Smooth muscle cell (in vitro differentiated cells): ENCODE results near the gene NTM. TPM values are rescaled to one million over a fixed set of nuclear protein-coding genes. Genes with fewer than 3 reads are reported as not detected.

Experiments used
- DNase-seq: peaks from one replicate; lab custom pipeline; 2025; ENCODE audit not compliant: unreplicated experiment; lab: John Stamatoyannopoulos, UW
- H2AFZ ChIP-seq: fragments of 200-600 bp; sonication (generic); 2 replicates; pipeline ENCODE4 v1.6.0; 2016; ENCODE audit warnings: antibody characterized with exemption, low read depth, mild to moderate bottlenecking
- H3F3A ChIP-seq: fragments of 200-600 bp; sonication (generic); 2 replicates; pipeline ENCODE4 v1.6.0; 2017; ENCODE audit warnings: antibody characterized with exemption, low read depth
- H3K27ac ChIP-seq: fragments of 200-600 bp; sonication (generic); 2 replicates; pipeline ENCODE4 v1.5.1; 2016; ENCODE audit warnings: low read depth, mild to moderate bottlenecking
- H3K27me3 ChIP-seq: fragments of 200-600 bp; sonication (generic); 2 replicates; pipeline ENCODE4 v1.6.1; 2016; ENCODE audit warnings: low read depth, mild to moderate bottlenecking
- H3K36me3 ChIP-seq: fragments of 200-600 bp; sonication (generic); 2 replicates; pipeline ENCODE4 v1.5.1; 2016; ENCODE audit warnings: low read depth
- H3K4me1 ChIP-seq: fragments of 200-600 bp; sonication (generic); 2 replicates; pipeline ENCODE4 v1.5.1; 2016; ENCODE audit warnings: low read depth
- H3K4me2 ChIP-seq: fragments of 200-600 bp; sonication (generic); 2 replicates; pipeline ENCODE4 v1.6.0; 2016; ENCODE audit warnings: mild to moderate bottlenecking
- H3K4me3 ChIP-seq: fragments of 200-600 bp; sonication (generic); 2 replicates; pipeline ENCODE4 v1.5.1; 2016; ENCODE audit warnings: mild to moderate bottlenecking
- H3K79me2 ChIP-seq: fragments of 200-600 bp; sonication (generic); 2 replicates; pipeline ENCODE4 v1.6.0; 2016; ENCODE audit warnings: low read depth, mild to moderate bottlenecking
- H3K9ac ChIP-seq: fragments of 200-600 bp; sonication (generic); 2 replicates; pipeline ENCODE4 v1.6.0; 2016; ENCODE audit warnings: low read depth
- H3K9me3 ChIP-seq: fragments of 200-600 bp; sonication (generic); replicated peaks from 2 replicates; pipeline ENCODE4 v1.5.1; 2016; ENCODE audit warnings: low read depth
- H4K20me1 ChIP-seq: fragments of 200-600 bp; sonication (generic); 2 replicates; pipeline ENCODE4 v1.6.0; 2016; ENCODE audit warnings: low read depth
- WGBS: methylation state at CpG from one replicate; pipeline ENCODE4 v1.1.7; 2016; ENCODE audit warnings: low lambda C conversion rate; 5-methylcytosine and 5-hydroxymethylcytosine counted together
- polyA plus RNA-seq: library from polyadenylated mRNA; unstranded; fragments of >200 nt; fragmentation: Nextera tagmentation; extraction: Ambion mirVana; gene quantifications from 2 replicates; pipeline ENCODE4 v1.2.1, GENCODE V29; 2016
- total RNA-seq: library from RNA; depleted of rRNA; stranded (reverse); fragments of >200 nt; gene quantifications from 2 replicates; pipeline ENCODE4 v1.2.3, GENCODE V29; 2014
- TF ChIP-seq, protein P1 (sequence below): fragments of 200-600 bp; sonication (generic); IDR thresholded peaks from 2 replicates; pipeline ENCODE4 v1.5.1; 2017; ENCODE audit warnings: borderline replicate concordance, mild to moderate bottlenecking, antibody characterized with exemption; ENCODE audit not compliant: insufficient read depth, poor library complexity, severe bottlenecking

NTM gene
- total and polyA plus RNA-seq, 2 experiments from 2014 or later: 68.9 to 123 TPM

DNA sequence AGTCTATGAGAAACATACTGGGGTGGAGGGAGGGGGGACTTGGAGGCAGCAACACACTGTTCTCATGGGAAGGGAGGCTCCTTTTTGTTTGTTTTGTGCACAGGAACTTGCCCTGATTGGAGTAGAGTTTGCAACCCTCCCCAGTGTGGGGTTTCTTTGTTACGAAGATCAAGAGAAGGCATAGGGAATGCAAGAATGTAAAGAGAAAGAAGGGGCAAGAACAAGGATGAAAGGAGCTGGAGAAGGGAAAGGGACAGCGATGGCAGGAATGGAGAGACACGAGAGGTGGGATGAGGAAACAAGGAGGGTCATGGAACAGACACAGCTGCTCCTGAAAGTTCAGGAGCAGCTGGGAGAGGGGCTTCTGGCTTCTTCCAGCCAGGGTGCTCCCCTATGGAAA is 611.7 kb downstream of the NTM start:
- 48% methylated on average over 3 of the region's 3 CpGs for WGBS
- Histone ChIP-seq H3K9me3 (no peaks in the 10 kb centered on the region), H4K20me1 (no peaks in the 10 kb centered on the region), H2AFZ (no peak overlapping the region), H3K4me1 (peaks cover 32% of the 10 kb centered on the region), H3K27me3 (peaks cover 18% of the 10 kb centered on the region), H3K4me2 (no peak overlapping the region), H3F3A (no peaks in the 10 kb centered on the region), H3K4me3 (no peak overlapping the region), H3K36me3 (no peaks in the 10 kb centered on the region), H3K27ac (no peak overlapping the region), H3K9ac (no peak overlapping the region), H3K79me2 (no peaks in the 10 kb centered on the region)
- TF ChIP-seq, protein P1, sequence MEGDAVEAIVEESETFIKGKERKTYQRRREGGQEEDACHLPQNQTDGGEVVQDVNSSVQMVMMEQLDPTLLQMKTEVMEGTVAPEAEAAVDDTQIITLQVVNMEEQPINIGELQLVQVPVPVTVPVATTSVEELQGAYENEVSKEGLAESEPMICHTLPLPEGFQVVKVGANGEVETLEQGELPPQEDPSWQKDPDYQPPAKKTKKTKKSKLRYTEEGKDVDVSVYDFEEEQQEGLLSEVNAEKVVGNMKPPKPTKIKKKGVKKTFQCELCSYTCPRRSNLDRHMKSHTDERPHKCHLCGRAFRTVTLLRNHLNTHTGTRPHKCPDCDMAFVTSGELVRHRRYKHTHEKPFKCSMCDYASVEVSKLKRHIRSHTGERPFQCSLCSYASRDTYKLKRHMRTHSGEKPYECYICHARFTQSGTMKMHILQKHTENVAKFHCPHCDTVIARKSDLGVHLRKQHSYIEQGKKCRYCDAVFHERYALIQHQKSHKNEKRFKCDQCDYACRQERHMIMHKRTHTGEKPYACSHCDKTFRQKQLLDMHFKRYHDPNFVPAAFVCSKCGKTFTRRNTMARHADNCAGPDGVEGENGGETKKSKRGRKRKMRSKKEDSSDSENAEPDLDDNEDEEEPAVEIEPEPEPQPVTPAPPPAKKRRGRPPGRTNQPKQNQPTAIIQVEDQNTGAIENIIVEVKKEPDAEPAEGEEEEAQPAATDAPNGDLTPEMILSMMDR: no peak
- no peak for DNase-seq

DNA sequence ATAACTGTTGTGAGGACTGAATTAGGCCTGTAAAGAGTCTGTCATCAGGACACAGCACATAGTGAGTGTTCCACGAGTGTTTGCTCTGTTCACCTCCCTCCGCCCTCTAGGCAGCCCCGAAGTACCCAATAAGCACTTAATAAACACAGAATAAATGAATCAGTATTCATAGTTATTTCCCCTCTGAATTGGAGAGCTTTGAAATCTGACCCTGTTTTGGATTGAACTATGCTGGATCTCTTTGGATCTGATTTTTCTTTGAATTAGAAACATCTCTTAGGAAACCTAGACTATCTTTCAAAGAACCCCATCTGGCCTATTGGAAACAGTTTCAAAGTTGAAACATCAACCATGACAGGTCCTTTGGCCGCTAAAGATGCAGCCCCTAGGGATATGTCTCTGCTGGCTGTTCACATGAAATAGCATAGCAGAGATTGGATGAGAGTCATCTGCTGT is 615.5 kb downstream of the NTM start:
- WGBS: 94% methylated on average over 4 of the region's 4 CpGs
- Histone ChIP-seq H4K20me1 (no peaks in the 10 kb centered on the region), H3F3A (no peaks in the 10 kb centered on the region), H3K4me3 (no peak overlapping the region), H3K4me2 (no peak overlapping the region), H3K36me3 (no peaks in the 10 kb centered on the region), H3K4me1 (peaks cover 18% of the 10 kb centered on the region), H3K27ac (no peak overlapping the region), H3K79me2 (no peaks in the 10 kb centered on the region), H3K9ac (no peak overlapping the region), H3K27me3 (peaks cover 21% of the 10 kb centered on the region), H3K9me3 (no peaks in the 10 kb centered on the region), H2AFZ (no peak overlapping the region)
- no peak for DNase-seq
- TF ChIP-seq, protein P1: no peak

DNA sequence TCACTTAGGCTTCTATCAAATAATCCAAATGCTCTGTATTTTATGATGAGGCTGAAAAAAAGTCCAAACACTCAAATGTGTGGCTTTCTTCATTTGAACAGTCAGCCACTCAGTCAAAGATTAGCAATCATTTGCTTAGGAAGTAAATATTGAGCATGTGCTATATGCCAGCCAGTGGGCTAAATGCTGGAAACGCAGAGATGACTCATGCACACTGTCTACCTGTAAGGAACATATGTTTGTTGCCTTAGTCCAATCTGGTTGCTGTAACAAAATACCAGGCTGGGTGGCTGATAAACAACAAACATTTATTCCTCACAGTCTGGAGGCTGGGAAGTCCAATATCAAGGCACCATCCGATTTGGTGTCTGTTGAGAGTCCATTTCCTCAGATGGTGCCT is 617.3 kb downstream of the NTM start:
- no peak overlapping the region for H2AFZ ChIP-seq
- peaks cover 1% of the 10 kb centered on the region for H3K4me1 ChIP-seq
- no peak overlapping the region for H3K9ac ChIP-seq
- no peaks in the 10 kb centered on the region for H3F3A ChIP-seq
- no peak for DNase-seq
- H3K9me3 ChIP-seq: no peaks in the 10 kb centered on the region
- no peaks in the 10 kb centered on the region for H3K36me3 ChIP-seq
- 88% methylated on average over 2 of the region's 2 CpGs for WGBS
- no peak overlapping the region for H3K4me3 ChIP-seq
- H3K27me3 ChIP-seq: peaks cover 16% of the 10 kb centered on the region
- no peak overlapping the region for H3K27ac ChIP-seq
- no peaks in the 10 kb centered on the region for H3K79me2 ChIP-seq
- H4K20me1 ChIP-seq: no peaks in the 10 kb centered on the region
- H3K4me2 ChIP-seq: no peak overlapping the region
- TF ChIP-seq, protein P1: no peak

DNA sequence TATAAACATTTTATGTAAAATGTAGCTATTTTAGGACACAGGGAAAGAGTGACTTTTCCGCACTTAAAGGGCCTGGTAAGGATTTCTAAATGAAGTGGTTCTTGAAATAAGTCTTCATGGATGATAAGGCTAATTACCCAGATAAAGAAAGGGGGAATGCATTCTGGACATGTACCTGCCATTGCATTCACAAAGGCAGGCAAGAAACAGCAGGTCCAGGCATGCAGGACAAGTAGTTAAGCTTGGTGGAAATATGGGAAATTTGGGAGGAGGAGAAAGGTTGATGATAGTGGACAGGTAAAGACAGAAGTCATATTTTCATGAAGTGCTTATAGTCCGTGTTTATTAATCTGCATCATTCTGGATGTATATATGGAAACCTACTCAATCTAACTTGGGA is 621.2 kb downstream of the NTM start:
- Histone ChIP-seq H3K4me3 (no peak overlapping the region), H3K27ac (no peak overlapping the region), H3F3A (no peaks in the 10 kb centered on the region), H3K9me3 (no peaks in the 10 kb centered on the region), H3K4me1 (no peaks in the 10 kb centered on the region), H3K4me2 (no peak overlapping the region), H3K36me3 (no peaks in the 10 kb centered on the region), H3K9ac (no peak overlapping the region), H3K79me2 (no peaks in the 10 kb centered on the region), H4K20me1 (no peaks in the 10 kb centered on the region), H3K27me3 (peaks cover 16% of the 10 kb centered on the region), H2AFZ (no peak overlapping the region)
- 81% methylated on average over 2 of the region's 2 CpGs for WGBS
- TF ChIP-seq, protein P1: no peak
- DNase-seq: no peak
